Right renal pelvis (tissue), 4 donors: ENCODE data around the gene GGT5. TPM values are rescaled to one million over a fixed set of nuclear protein-coding genes. Genes with fewer than 3 reads are reported as not detected.
"Not testable (repeated sequence)": the region's sequence is repeated elsewhere in the genome, so short reads cannot be mapped to it uniquely, and the experiment has no call there.

ENCODE experiments used
- DNase-seq, 4 donors: peaks; one replicate each; pipeline ENCODE4 v3.0.0-alpha.2; 2013; ENCODE audit warnings: low read depth in 4 of 4, low spot score in 3 of 4, missing footprints in 1 of 4
- polyA plus RNA-seq, 4 donors: library from polyadenylated mRNA; unstranded; fragments of 120-200 nt; gene quantifications; one replicate each; pipeline ENCODE4 v1.2.1, GENCODE V29; 2013; ENCODE audit not compliant: insufficient read length in 4 of 4

Gene GGT5
- polyA plus RNA-seq, 4 donors, result 16.2 to 16.8 (median 16.6) TPM

DNA sequence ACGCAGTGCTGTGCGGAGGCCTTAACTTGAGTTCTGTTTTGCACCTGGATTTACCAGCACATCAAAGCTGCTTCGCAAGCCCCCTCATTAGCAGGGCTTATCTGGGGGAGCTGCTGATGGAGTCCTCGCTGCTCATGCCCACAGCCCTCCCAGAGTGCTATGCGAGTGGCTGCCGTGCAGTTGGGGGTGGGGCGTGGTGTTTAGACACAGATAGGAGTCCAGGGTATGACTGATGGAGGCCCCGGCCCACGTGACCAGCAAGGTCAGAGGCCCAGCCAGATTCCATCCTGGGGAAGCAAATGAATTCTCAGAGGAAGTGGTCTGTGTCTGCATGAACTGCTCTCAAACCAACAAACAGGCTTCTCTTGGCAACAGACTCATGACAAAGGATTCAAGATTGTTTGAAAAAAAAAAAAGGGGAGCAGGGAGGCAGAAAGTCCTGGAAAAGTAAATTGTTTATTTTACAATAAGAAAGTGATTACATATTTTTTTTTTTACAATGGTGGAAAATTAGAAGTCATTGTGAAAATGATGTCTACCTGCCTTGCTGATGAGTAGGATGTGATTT is 19.5 kb upstream of the GGT5 start:
- DNase-seq, result not testable (repeated sequence)

GRCh38 chr22:24263479-24263878 is 18.6 kb upstream of the GGT5 start:
- DNase-seq, result not testable (repeated sequence)

DNA sequence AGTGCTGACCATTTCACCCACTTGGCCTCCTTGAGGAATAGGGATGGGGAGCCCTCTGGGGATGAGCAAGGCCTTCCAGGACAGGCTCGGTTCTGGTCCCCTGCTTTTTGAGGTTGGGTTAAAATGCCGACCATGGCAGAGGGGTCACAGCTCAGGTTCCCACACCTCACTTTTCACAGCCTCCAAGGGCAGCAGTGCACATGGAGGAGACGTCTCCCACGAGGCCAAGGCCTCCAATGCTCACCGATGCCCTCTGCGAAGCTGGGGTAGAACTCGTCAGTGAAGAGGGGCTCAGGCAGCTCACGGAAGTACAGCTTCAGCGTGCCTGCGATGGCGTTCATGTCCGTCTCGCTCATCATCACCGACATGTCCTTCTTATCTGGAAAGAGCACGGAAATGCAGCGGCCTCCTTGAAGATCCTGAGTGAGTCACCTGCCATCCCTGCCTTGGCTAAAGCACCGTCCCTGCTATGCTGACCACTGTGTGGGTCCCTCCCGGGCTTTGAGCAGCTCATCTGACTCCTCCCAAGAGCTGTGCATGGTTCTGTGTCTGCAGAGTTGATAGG is 17.4 kb upstream of the GGT5 start:
- DNase-seq, result not testable (repeated sequence)

GRCh38 chr22:24259459-24259858 is 14.6 kb upstream of the GGT5 start:
- DNase-seq, result peak in 1 of 4 donors; percentile 54

DNA sequence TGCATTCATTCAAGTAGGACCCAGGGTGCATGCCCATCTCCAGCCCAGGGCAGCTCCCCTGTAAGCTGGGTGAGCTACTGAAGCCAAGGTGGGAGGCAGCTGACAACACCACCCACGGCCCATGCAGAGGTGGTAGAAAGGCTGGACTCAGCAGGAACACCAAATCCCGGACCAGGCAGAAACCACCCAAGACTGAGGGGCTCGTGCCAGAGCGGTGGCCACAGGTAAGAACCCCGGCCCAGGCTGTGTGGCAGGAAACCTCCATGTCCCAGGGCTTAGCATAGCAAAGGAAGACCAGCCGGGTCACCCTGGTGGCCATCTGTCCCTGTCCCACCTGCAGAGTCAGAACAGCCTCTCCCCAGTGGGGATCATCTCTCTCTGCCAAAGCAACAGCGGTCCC is 11.9 kb upstream of the GGT5 start:
- not testable (repeated sequence) for DNase-seq

DNA sequence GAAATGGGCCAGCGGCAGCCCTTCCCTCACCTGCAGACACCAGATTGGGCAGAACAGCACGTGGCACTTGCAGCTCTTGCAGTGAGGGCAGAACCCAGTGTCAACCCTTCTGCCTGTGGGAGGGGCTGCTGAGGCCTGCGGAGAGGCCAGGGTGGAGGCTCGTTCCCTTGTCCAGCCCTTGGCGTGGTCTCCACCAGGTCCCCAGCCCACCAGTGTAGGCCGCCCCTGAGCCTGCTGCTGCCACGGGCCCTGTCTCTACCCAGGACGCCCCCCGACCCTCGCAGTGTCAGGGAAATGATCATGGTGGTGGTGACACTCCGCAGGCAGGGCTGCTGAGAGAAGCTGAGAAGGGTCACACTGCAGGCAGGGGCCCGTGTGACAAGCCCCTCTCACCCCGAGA is 11.3 kb upstream of the GGT5 start:
- DNase-seq, result not testable (repeated sequence)

- not testable (repeated sequence) for DNase-seq
Observed at GRCh38 chr22:24253126-24253525, 8.2 kb upstream of the GGT5 start.

DNA sequence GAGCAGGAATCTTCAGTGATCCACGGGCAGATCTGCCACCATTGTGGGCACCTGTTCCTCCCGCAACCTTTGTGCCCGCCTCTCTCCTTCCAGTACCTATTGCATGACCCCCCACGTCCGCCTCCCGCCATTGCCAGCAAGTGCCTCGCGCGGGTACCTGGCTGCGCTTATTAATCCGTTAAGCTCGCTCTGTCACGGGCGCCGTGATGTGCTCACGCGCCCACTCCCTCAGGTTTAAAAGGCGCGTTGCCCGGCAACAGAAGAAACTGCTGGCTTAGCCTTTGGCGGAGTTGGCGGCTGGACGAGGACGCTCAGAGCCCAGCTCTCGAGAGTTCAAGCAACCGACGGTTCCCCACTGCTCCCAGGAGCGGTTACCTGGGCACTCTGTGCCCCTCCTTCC is 6.4 kb upstream of the GGT5 start:
- DNase-seq, result not testable (repeated sequence)

- DNase-seq, result not testable (repeated sequence)
Observed at GRCh38 chr22:24249413-24249812, 4.5 kb upstream of the GGT5 start.

GRCh38 chr22:24248611-24249010 is 3.7 kb upstream of the GGT5 start:
- not testable (repeated sequence) for DNase-seq

- peak in 2 of 4 donors; percentile 60 to 65 for DNase-seq
Observed at GRCh38 chr22:24247564-24248344, 2.9 kb upstream of the GGT5 start.

- no peak for DNase-seq
Observed at GRCh38 chr22:24247011-24247507, 2.2 kb upstream of the GGT5 start.

- DNase-seq, result not testable (repeated sequence)
Observed at GRCh38 chr22:24245584-24246561, 991 bp upstream of the GGT5 start.

DNA sequence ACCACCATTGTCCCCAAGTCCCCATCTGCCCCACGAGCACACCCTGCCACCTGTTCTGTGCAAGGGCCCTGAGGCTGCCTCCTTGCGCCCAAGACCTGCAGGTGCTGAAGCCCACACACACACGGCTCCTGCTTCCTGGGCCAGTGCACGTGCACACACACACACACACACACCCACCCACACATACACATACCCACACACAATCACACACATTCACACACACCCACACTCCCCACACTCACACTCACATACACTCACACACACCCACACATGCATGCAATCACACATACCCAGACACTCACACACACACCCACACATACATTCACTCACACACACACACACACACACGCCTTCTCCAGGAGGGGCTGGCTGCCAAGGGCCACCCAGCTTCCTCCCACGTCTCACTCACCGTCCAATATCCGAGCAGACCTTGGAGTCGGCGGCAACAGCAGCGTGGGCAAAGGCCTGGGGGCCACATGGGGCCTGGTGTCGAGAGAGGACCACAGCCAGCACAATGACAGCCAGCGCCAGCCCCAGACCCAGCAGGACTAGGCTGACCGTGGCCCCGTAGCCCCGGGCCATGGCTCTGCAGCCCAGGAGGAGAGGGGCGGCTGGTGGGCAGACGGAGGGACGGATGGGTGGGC is 616 bp downstream of the GGT5 start:
- DNase-seq, result no peak

DNA sequence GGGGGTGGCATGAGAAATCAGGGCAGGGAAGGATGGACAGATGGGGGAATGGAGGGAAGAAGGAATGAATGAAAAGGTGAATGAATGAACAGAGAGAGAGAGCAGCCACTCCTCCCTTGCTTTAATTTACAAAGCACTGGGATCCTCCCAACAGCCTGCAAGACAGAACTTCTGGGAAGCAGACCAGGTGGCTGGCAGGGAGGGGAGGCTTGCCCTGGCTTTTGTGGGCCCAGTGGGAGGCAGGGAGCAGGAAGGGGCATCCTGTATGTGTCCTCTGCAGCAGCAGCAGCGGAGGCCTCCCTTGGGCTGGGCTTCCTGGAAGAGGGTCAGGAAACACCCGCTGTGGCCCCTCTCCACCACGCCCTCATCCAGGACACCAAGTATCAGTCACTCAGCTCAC is 1.5 kb downstream of the GGT5 start:
- DNase-seq, result not testable (repeated sequence)

- not testable (repeated sequence) for DNase-seq
Observed at GRCh38 chr22:24240985-24241692, 3.7 kb downstream of the GGT5 start.

DNA sequence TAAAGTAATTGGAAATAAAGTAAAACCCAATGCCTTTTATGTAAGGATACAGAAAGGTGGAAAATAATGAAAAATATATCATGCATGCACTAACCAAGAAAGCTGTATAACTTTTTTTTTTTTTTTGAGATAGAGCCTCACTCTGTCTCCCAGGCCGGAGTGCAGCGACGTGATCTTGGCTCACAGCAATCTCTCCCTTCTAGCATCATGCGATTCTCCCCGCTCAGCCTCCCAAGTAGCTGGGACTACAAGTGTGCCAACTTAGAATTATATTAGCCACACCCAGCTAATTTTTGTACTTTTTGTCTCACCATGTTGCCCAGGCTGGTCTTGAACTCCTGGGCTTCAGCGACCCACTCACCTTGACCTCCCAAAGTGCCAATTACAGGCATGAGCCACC is 4.5 kb downstream of the GGT5 start:
- DNase-seq, result no peak

DNA sequence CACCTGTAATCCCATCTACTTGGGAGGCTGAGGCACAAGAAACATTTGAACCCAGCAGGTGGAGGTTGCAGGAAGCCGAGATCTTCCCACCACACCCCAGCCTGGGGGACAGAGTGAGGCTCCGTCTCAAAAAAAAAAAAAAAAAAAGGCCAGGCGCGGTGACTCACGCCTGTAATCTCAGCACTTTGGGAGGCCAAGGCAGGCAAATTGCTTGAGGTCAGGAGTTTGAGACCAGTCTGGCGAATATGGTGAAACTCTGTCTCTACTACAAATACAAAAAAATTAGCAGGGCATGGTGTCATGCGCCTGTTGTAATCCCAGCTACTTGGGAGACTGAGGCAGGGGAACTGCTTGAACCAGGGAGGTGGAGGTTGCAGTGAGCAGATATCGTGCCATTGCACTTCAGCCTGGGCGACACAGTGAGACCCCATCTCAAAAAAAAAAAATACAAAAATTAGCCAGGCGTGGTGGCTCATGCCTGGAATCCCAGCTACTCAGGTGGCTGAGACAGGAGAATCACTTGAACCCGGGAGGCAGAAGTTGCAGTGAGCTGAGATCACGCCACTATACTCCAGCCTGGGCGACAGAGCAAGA is 6.7 kb downstream of the GGT5 start:
- not testable (repeated sequence) for DNase-seq

GRCh38 chr22:24236656-24237055 is 8.2 kb downstream of the GGT5 start:
- no peak for DNase-seq
